ENCODE measurements around the gene CORO7. TPM values are rescaled to one million over a fixed set of nuclear protein-coding genes. Genes with fewer than 3 reads are reported as not detected.

Gene CORO7
- polyA plus RNA-seq, 3 donors = 44.7 to 181 (median 68.4) TPM

DNA sequence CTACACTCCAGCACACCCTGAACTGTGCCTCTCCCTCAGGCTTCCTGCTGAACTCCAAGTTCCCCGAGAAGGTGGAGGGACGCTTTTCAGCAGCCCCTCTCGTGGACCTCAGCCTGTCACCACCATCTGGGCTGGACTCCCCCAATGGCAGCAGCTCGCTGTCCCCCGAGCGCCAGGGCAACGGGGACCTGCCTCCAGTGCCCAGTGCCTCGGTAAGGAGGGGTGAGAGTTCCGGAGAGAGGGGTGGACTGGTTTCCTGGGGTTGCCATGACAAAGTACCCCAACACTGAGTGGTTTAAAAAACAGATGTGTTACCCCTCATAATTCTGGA, 83.1 kb downstream of the CORO7 start:
- no peak overlapping the region for H3K4me2 ChIP-seq (replicated peaks; ENCODE audit: extremely low read depth, low read length, poor library complexity, severe bottlenecking)
- TF ChIP-seq, protein P1, sequence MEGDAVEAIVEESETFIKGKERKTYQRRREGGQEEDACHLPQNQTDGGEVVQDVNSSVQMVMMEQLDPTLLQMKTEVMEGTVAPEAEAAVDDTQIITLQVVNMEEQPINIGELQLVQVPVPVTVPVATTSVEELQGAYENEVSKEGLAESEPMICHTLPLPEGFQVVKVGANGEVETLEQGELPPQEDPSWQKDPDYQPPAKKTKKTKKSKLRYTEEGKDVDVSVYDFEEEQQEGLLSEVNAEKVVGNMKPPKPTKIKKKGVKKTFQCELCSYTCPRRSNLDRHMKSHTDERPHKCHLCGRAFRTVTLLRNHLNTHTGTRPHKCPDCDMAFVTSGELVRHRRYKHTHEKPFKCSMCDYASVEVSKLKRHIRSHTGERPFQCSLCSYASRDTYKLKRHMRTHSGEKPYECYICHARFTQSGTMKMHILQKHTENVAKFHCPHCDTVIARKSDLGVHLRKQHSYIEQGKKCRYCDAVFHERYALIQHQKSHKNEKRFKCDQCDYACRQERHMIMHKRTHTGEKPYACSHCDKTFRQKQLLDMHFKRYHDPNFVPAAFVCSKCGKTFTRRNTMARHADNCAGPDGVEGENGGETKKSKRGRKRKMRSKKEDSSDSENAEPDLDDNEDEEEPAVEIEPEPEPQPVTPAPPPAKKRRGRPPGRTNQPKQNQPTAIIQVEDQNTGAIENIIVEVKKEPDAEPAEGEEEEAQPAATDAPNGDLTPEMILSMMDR (IDR thresholded peaks at IDR 0.05) = no peak
- peaks cover 0 to 4% of the 10 kb centered on the region in 2 donors for H3K27me3 ChIP-seq (ENCODE audit: control insufficient read depth in 2 of 2, insufficient read depth in 2 of 2, low read length in 2 of 2)
- intact Hi-C loops (cut with micrococcal nuclease) = loop anchor here in 1 of 2 donors (5.0 kb wide), 1 partner anchor 396 kb away; no protein-coding TSS in a partner anchor
- Mint-ChIP-seq H3K36me3 (peaks cover 0 to 1% of the 10 kb centered on the region in 2 donors), H3K4me3 (no peak overlapping the region), H3K27ac (no peak overlapping the region), H3K4me1 (peaks cover 4% of the 10 kb centered on the region), H3K9me3 (peaks cover 0 to 6% (median 0%) of the 10 kb centered on the region in 7 donors), H3K27me3 (ENCODE audit: low read depth in 3 of 3) (peaks cover 9 to 22% (median 22%) of the 10 kb centered on the region in 3 donors)
- no peaks in the 10 kb centered on the region for H4K20me1 ChIP-seq (ENCODE audit: insufficient read depth, low read length)
- H3K79me2 ChIP-seq (ENCODE audit: insufficient read depth, low read length) = no peaks in the 10 kb centered on the region
- no peak overlapping the region for H3K4me3 ChIP-seq (replicated peaks in 1 of 3; ENCODE audit: low read depth in 2 of 3, low read length in 3 of 3)
- no peak overlapping the region for H3K9ac ChIP-seq (ENCODE audit: insufficient read depth, low read length, poor library complexity, severe bottlenecking)
- DNase-seq = no peak
- H2AFZ ChIP-seq (ENCODE audit: insufficient read depth, low read depth, low read length, poor library complexity, severe bottlenecking) = no peak overlapping the region
- no peak overlapping the region for H3K27ac ChIP-seq (ENCODE audit: low read depth in 1 of 2, low read length in 2 of 2)
- 32% methylated on average over 6 of the region's 9 CpGs for WGBS (ENCODE audit: insufficient coverage)
- no peaks in the 10 kb centered on the region for H3K9me3 ChIP-seq (replicated peaks in 1 of 2; ENCODE audit: control insufficient read depth in 1 of 2, insufficient read depth in 1 of 2, low read length in 2 of 2)
- peaks cover 3 to 7% of the 10 kb centered on the region in 2 donors for H3K4me1 ChIP-seq (ENCODE audit: control insufficient read depth in 1 of 2, insufficient read depth in 2 of 2, low read length in 2 of 2)
- peaks cover under 1 to 3% of the 10 kb centered on the region in 2 donors for H3K36me3 ChIP-seq (replicated peaks in 1 of 2; ENCODE audit: control insufficient read depth in 1 of 2, insufficient read depth in 2 of 2, low read length in 2 of 2)

DNA sequence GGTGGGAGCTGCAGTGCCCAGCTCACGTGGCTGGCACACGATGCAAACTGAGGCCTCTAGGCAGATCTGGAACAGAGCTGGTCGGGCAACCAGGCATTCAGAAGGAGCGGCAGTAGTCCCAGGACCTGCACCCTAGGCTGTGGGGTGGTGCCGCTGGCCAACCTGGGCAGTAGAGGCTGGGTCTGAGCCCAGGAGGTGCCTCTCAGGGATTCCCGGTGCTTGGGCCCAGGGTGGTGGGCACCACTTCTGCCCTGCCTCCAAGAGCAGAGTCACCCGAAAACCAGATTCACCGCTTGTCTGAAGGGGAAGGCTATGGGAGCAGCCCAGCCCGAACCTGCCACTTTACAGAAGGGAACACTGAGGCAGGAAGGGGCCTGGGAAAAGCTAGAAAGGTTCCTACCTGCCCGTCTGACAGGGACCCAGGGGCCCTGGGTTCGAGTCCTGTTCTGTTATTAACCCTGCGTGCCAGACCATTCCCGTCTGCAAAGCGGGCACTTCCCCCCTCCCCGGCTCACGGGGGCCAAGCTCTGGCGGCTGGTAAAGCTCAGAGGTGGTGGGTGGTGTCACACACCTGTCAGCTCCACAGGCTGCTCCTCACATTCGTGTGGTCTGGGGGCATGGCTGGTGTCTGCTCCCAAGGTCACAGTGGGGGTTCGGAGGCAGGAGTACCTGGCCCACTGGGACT, 83.6 kb downstream of the CORO7 start:
- H3K36me3 ChIP-seq (replicated peaks in 1 of 2; ENCODE audit: control insufficient read depth in 1 of 2, insufficient read depth in 2 of 2, low read length in 2 of 2) = no peaks in the 10 kb centered on the region
- no peak overlapping the region for H3K4me3 ChIP-seq (replicated peaks in 1 of 3; ENCODE audit: low read depth in 2 of 3, low read length in 3 of 3)
- WGBS (ENCODE audit: insufficient coverage) = 88% methylated on average over 16 of the region's 19 CpGs
- TF ChIP-seq, protein P1 (IDR thresholded peaks at IDR 0.05) = no peak
- peaks cover 9 to 12% of the 10 kb centered on the region in 2 donors for H3K4me1 ChIP-seq (ENCODE audit: control insufficient read depth in 1 of 2, insufficient read depth in 2 of 2, low read length in 2 of 2)
- intact Hi-C loops (cut with micrococcal nuclease) = loop anchor here in 1 of 2 donors (5.0 kb wide), 1 partner anchor 395 kb away; no protein-coding TSS in a partner anchor
- Mint-ChIP-seq H3K9me3 (peaks cover 0 to 6% (median 0%) of the 10 kb centered on the region in 7 donors), H3K4me1 (peaks cover 7% of the 10 kb centered on the region), H3K36me3 (no peaks in the 10 kb centered on the region), H3K4me3 (no peak overlapping the region), H3K27me3 (ENCODE audit: low read depth in 3 of 3) (peaks cover 11 to 27% (median 23%) of the 10 kb centered on the region in 3 donors), H3K27ac (no peak overlapping the region)
- no peak overlapping the region for H2AFZ ChIP-seq (ENCODE audit: insufficient read depth, low read depth, low read length, poor library complexity, severe bottlenecking)
- no peaks in the 10 kb centered on the region for H3K79me2 ChIP-seq (ENCODE audit: insufficient read depth, low read length)
- no peaks in the 10 kb centered on the region for H3K9me3 ChIP-seq (replicated peaks in 1 of 2; ENCODE audit: control insufficient read depth in 1 of 2, insufficient read depth in 1 of 2, low read length in 2 of 2)
- peaks cover 0 to 9% of the 10 kb centered on the region in 2 donors for H3K27me3 ChIP-seq (ENCODE audit: control insufficient read depth in 2 of 2, insufficient read depth in 2 of 2, low read length in 2 of 2)
- no peak overlapping the region for H3K4me2 ChIP-seq (replicated peaks; ENCODE audit: extremely low read depth, low read length, poor library complexity, severe bottlenecking)
- H4K20me1 ChIP-seq (ENCODE audit: insufficient read depth, low read length) = no peaks in the 10 kb centered on the region
- no peak for DNase-seq
- no peak overlapping the region for H3K9ac ChIP-seq (ENCODE audit: insufficient read depth, low read length, poor library complexity, severe bottlenecking)
- H3K27ac ChIP-seq (ENCODE audit: low read depth in 1 of 2, low read length in 2 of 2) = no peak overlapping the region

Data from CD14-positive monocyte (primary cell).